Activated CD4-positive, alpha-beta T cell treated with anti-CD3 and anti-CD28 coated beads for 48 hours (primary cell): Measurements from ENCODE around the gene CAPZA2.
"Not testable (repeated sequence)": the region's sequence is repeated elsewhere in the genome, so short reads cannot be mapped to it uniquely, and the experiment has no call there.

Experiments
- DNase-seq: peaks from one replicate; pipeline ENCODE4 v3.0.0-alpha.2; 2020

Gene CAPZA2

GRCh38 chr7:116955801-116956476, 93.6 kb downstream of the CAPZA2 start:
- no peak for DNase-seq

GRCh38 chr7:116956477-116956804, 94.1 kb downstream of the CAPZA2 start:
- DNase-seq, result no peak

- no peak for DNase-seq
Measured at GRCh38 chr7:116957874-116958273, 95.5 kb downstream of the CAPZA2 start.

- not testable (repeated sequence) for DNase-seq
Measured at GRCh38 chr7:116961966-116962673, 99.7 kb downstream of the CAPZA2 start.

GRCh38 chr7:116963234-116963633, 100.8 kb downstream of the CAPZA2 start:
- DNase-seq, result no peak

- DNase-seq, result no peak
Measured at GRCh38 chr7:116966601-116967000, 104.2 kb downstream of the CAPZA2 start.

GRCh38 chr7:116967254-116967922, 105.0 kb downstream of the CAPZA2 start:
- DNase-seq, result no peak

GRCh38 chr7:116967983-116968382, 105.6 kb downstream of the CAPZA2 start:
- no peak for DNase-seq

- no peak for DNase-seq
Measured at GRCh38 chr7:116968631-116969030, 106.2 kb downstream of the CAPZA2 start.

- DNase-seq, result no peak
Measured at GRCh38 chr7:116969371-116969902, 107.0 kb downstream of the CAPZA2 start.

- DNase-seq, result no peak
Measured at GRCh38 chr7:116970238-116970910, 108.0 kb downstream of the CAPZA2 start.

GRCh38 chr7:116971153-116971552, 108.8 kb downstream of the CAPZA2 start:
- not testable (repeated sequence) for DNase-seq
